LHCN-M2 (cell line): ENCODE data around the gene IFIT2. TPM values are rescaled to one million over a fixed set of nuclear protein-coding genes. Genes with fewer than 3 reads are reported as not detected.
"Not testable (repeated sequence)": the region's sequence is repeated elsewhere in the genome, so short reads cannot be mapped to it uniquely, and the experiment has no call there.

Experiments
- DNase-seq: peaks from one replicate; pipeline ENCODE4 v3.0.0-alpha.2; 2012; ENCODE audit warnings: low read depth
- total RNA-seq: library from RNA; depleted of rRNA; stranded (reverse); fragments of >200 nt; gene quantifications from 2 replicates; pipeline ENCODE4 v1.2.3, GENCODE V29; 2014

IFIT2 gene
- total RNA-seq, 1 experiment from 2014 or later: 9.0 TPM

DNA sequence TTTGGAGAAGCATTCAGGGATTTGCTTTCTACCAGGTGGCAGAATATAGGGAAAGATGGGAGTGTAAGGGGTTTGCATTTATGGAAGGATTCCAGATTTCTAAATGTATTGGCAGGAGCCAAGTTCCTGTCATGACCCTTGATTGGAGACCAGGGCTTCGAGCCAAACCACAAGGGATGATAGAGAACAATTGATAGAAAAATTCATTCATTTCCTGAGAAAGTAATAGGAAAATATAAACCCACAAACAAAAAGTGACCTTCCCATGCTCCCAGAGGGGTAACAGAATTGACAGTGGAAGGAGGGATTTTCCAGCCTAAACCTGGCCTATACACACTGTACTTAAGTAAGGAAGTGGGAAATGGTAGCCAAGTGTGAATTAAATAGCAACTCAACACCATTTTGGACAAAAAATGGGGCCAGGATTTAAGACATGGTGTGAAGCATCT lies 22.4 kb upstream of the IFIT2 start:
- DNase-seq: peak; percentile 40

DNA sequence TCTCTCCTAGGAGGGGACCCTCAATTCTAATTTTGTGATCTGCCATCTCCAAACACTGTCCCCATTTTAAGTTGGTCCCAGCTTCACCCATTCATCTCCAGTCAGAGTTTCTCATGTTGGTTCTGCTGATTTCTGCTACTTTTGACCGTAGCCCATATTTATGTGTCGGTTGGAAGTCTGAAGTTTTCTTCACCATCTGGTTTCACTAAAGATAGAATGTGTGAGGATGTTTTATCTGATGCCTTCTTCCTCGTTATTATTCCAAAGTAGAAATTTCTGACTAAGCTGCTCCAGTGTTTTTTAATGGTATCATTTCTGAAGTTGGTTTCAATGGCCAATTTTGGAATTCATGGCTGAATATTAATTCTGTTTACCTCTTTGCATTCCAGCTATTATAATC lies 21.3 kb upstream of the IFIT2 start:
- DNase-seq: no peak

GRCh38 chr10:89281606-89282395 lies 20.0 kb upstream of the IFIT2 start:
- peak; percentile 43 for DNase-seq

GRCh38 chr10:89283025-89283935 lies 18.6 kb upstream of the IFIT2 start:
- DNase-seq: peak; percentile 63

DNA sequence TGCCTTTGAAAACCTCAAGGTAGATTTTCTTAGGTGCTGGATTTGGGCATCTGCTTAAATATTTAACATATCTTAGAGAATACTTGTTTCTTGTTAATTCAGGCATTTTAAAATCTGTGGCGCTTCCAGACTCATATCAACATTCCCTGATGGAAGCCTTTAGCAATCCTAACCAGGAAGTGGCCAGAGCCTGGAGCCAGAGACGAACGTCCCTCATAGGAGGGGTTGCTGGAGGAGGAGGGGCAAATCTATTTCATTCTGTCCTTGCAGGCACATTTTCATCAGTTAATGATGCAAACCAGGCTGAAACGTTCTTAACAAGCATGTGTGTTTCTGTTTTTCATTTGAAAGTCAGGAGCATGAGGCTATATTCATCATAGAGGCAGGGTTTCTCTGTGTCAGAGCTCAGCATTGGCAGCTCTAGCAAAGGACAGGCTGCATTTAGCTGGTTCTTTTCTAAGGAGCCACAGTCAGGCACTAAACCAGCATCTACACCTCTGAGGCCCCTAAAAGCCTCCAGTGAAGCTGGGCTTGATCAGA lies 17.8 kb upstream of the IFIT2 start:
- DNase-seq: peak; percentile 86

DNA sequence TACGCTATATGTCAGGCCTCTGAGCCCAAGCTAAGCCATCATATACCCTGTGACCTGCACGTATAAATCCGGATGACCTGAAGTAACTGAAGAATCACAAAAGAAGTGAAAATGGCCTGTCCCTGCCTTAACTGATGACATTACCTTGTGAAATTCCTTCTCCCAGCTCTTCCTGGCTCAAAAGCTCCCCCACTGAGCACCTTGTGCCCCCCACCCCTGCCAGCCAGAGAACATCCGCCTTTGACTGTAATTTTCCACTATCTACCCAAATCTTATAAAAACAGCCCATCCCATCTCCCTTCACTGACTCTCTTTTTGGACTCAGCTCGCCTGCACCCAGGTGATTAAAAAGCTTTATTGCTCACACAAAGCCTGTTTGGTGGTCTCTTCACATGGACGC lies 17.1 kb upstream of the IFIT2 start:
- not testable (repeated sequence) for DNase-seq

GRCh38 chr10:89285303-89285702 lies 16.5 kb upstream of the IFIT2 start:
- peak; percentile 79 for DNase-seq

GRCh38 chr10:89294721-89295239 lies 7.1 kb upstream of the IFIT2 start:
- DNase-seq: no peak

GRCh38 chr10:89295597-89295996 lies 6.2 kb upstream of the IFIT2 start:
- peak; percentile 54 for DNase-seq

GRCh38 chr10:89296220-89296648 lies 5.6 kb upstream of the IFIT2 start:
- peak; percentile 51 for DNase-seq

GRCh38 chr10:89297356-89297755 lies 4.5 kb upstream of the IFIT2 start:
- DNase-seq: no peak

DNA sequence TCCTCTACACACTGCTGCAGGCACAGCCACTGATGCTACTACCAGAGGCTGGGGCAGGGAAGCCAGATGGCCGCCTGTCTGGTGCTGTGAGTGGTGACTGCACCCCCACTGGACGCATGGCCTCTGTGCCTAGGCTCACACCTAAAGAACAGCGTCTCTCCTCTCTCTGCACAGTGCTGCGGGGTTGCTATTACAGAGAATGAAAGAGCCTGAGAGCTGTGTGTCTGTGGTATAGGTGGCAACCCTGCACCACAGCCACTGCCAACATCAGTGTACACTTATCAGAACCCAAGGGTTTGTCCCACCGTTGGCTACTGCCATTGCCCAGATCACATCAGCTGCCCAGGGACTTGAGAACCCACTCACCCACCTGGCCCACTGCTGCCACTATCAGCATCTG lies 4.1 kb upstream of the IFIT2 start:
- no peak for DNase-seq

DNA sequence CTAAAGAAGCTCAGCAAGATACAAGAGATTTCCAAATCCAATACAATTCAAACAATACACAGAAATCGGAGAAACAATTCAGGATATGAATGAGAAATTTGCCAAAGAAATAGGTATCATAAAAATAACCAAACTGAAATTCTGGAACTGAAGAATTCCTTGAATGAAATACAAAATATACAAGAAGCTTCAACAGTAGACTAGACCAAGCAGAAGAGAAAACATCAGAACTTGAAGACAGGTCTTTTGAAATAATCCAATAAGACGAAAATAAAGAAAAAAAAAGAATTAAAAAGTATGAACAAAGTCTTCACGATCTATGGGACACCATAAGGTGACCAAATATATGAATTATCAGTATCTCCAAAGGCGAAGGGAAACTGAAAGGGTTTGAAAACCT lies 2.8 kb upstream of the IFIT2 start:
- no peak for DNase-seq

DNA sequence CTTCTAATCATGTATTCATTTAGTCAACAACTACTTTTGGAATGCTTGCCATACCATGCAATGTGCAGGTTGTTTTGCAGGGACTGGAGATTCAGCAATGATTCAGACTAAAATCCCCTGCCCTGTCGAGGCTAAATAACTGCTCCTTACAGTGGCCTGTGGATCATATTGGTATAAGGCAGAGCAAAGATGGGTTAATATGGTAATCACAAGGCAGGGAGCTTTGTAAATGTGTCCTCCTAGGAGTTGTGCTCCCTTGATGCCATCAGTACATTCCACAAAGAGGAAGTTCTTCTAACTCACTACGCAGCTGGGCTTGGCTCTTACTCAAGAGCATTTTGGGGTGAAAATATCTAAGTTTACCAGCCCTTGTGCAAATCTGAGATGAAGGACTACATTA lies 614 bp upstream of the IFIT2 start:
- DNase-seq: peak; percentile 61

DNA sequence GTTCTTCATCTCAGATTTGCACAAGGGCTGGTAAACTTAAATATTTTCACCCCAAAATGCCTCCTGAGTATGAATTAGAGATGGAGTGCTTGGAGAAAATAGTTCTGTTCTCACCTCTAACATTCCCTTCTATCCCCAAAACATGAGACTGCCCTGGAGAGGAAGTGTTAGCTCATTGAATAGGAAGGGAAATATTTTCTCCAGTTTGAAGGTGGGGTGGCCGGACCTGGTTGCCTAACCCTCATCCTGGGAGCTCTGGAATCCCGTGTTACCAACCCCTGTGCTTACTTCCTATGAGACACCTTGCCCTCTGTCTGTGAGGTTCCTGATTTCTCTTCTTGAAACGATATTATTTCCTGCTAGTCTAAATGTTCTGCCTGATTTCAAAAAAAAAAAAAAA lies 779 bp downstream of the IFIT2 start:
- peak; percentile 29 for DNase-seq

- DNase-seq: no peak
Measured at GRCh38 chr10:89303161-89303560, 1.3 kb downstream of the IFIT2 start.

DNA sequence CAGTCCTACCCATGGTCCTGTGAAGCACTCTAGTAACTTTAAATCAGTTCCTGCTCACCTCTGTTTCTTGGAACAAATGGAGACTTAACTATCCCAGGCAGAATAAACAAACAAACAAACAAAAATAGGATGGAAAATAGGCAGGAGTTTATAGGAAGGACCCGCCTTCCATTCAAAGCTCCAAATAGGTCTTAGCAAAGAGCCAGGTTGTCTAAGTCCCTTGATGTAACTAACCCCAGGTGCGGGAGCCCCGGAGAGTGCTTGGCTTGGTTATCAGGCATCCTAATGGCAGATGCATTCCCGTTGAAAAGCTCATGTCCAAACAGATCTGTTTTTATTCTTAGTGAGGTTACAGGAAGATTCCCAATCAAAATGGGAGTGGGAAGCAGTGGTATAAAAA lies 2.2 kb downstream of the IFIT2 start:
- DNase-seq: no peak

DNA sequence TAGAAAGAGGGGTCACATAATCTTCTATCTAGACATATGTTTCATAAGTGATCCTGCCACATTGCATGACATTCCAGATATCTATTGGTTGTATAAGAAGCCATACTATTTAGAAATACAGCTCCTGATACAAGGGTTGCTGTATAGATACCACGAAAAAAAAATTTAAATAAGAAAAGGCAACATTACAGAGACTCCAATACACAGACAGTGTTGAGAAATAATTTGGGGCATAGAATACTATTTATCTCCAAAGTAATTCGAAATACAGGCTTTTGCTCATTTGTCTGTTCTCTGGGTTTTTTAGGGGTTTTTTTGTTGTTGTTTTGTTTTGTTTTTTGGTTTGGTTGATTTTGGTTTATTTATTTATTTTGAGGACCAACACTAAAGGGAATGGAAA lies 2.6 kb downstream of the IFIT2 start:
- DNase-seq: no peak

DNA sequence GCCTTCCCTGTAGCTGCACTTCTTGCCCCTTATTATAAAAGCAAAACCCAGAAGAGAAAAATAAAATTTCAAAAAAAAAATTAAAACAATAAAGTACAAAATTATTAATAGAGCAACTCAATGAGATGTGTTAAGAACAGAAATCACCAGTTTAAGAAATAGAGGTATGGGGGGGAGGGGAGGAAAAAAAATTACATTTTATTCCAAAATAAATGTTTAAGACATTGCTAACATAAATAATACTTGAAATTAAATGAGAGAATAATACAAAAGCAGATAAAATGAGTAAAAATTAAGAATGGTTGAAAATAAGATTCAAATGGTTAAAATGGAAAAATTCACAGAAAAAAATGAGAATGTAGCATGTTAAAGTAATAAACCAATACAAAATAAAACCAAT lies 3.1 kb downstream of the IFIT2 start:
- DNase-seq: no peak

DNA sequence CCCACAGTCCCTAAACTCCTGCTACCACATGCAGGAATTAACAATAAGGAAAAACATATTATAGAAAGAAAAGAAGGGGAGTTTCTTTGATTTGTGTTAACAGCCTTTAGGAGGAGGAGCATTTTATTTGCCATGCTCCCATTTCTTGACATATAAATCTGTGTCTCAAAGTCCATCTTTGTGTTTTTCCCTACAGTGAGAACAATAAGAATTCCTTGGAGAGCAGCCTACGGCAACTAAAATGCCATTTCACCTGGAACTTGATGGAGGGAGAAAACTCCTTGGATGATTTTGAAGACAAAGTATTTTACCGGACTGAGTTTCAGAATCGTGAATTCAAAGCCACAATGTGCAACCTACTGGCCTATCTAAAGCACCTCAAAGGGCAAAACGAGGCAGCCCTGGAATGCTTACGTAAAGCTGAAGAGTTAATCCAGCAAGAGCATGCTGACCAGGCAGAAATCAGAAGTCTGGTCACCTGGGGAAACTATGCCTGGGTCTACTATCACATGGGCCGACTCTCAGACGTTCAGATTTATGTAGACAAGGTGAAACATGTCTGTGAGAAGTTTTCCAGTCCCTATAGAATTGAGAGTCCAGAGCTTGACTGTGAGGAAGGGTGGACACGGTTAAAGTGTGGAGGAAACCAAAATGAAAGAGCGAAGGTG lies 4.1 kb downstream of the IFIT2 start:
- no peak for DNase-seq

DNA sequence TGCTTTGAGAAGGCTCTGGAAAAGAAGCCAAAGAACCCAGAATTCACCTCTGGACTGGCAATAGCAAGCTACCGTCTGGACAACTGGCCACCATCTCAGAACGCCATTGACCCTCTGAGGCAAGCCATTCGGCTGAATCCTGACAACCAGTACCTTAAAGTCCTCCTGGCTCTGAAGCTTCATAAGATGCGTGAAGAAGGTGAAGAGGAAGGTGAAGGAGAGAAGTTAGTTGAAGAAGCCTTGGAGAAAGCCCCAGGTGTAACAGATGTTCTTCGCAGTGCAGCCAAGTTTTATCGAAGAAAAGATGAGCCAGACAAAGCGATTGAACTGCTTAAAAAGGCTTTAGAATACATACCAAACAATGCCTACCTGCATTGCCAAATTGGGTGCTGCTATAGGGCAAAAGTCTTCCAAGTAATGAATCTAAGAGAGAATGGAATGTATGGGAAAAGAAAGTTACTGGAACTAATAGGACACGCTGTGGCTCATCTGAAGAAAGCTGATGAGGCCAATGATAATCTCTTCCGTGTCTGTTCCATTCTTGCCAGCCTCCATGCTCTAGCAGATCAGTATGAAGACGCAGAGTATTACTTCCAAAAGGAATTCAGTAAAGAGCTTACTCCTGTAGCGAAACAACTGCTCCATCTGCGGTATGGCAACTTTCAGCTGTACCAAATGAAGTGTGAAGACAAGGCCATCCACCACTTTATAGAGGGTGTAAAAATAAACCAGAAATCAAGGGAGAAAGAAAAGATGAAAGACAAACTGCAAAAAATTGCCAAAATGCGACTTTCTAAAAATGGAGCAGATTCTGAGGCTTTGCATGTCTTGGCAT lies 4.8 kb downstream of the IFIT2 start:
- DNase-seq: no peak
